Activated CD4-positive, CD25-positive, alpha-beta regulatory T cell treated with anti-CD3 and anti-CD28 coated beads, Interleukin-2, amount 50 U/mL, for 24 hours (primary cell): ENCODE data around the gene SCD5.

ENCODE experiments used
- ATAC-seq, 2 donors: fragments of 150-1000 bp; cut with Tn5 transposase; one replicate each; pipeline ENCODE4 v1.10.0; 2021; ENCODE audit warnings: mild to moderate bottlenecking in 1 of 2, moderate library complexity in 1 of 2

Gene SCD5

DNA sequence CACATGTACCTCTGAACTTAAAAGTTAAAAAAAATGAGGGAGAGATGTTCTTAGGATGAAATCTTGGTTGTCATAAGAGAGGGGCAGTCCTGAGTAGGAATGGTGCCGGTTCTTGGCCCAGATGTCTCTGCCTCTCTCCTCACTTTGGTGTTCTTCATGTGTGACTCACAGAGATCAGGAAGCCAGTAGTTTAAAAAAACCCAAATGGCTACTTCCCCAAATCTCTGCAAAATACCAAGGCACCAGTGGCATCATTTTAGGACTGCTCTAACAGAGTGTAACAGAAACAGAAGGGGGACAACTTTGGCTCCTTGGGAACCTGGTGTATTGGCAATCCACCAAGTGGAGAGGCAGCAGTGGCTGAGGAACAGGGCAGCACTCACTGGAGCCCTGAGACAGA is 116.8 kb downstream of the SCD5 start:
- no peak for ATAC-seq

DNA sequence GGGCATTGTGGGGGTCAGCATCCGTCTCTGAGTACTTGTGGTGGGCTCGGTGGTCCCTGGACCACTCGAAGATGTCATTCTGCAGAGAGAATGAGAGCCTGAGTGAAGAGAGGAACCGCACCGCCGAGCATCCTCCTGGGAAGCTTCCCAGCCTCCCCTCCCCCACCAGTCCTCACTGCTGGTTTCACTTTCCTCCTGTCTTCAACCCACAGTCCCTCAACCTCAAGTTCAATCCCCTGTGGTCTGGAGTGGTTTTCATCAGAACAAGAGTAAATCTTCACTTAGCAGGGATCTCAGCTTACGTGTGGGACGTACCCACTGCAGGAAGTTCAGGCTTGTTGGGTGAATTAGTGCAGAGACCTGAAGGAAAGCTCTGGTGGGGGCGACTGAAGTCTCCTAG is 117.8 kb downstream of the SCD5 start:
- ATAC-seq, result no peak

DNA sequence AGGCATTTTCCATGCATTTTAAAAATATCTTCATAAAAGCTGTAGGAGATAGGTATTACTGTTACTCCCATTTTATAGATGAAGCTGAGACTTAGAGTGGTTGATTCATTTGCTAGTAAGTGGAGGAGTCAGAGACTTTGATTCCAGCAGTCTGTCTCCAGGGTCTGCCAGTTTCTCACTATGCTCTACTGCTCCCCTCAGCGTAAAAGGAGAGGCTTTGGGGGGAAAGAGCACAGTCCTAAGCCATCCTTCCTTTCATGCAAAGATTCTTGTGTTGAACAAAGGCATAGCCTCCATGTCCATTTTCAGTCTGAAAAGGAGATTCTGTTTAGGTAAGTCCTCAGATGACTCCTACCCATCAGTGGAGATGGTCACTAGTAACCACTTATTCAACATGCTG is 119.1 kb downstream of the SCD5 start:
- ATAC-seq, result no peak

DNA sequence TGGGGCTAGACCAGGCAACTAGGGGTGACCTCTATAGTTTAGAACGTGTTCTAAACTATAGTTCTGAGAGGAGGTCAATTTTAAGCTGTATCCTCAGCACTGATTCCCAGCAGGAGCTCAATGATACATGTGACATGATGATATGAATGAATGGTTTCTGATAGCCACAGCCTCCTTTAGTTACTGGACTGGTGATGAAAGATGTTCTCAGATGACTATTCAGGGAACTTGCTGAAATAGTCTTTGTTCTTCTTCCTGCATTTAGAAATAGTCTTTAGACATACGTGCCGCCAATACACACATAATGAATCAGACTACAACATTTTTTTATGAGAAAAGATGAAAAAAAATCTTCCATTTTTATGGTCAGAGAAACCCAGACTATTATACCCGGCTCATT is 120.5 kb downstream of the SCD5 start:
- ATAC-seq, result no peak

DNA sequence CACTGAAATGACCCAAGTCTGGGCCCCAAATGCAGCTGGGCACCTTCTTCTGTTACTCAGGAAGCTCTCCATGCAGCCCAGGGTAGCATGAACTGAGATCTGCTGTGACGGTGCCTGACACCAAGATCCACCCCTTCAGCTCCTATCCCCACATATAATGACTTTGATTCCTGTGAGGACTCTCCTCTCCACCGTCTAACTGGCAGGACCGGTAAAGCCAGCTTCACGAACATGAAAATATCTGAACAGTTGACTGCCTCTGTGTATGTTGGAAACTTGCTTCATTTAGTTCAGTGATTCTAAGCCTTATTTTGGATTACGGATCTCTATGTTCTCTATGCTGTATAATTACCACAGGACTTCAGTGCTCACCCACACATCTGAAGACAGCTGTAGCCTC is 121.3 kb downstream of the SCD5 start:
- ATAC-seq, result no peak

DNA sequence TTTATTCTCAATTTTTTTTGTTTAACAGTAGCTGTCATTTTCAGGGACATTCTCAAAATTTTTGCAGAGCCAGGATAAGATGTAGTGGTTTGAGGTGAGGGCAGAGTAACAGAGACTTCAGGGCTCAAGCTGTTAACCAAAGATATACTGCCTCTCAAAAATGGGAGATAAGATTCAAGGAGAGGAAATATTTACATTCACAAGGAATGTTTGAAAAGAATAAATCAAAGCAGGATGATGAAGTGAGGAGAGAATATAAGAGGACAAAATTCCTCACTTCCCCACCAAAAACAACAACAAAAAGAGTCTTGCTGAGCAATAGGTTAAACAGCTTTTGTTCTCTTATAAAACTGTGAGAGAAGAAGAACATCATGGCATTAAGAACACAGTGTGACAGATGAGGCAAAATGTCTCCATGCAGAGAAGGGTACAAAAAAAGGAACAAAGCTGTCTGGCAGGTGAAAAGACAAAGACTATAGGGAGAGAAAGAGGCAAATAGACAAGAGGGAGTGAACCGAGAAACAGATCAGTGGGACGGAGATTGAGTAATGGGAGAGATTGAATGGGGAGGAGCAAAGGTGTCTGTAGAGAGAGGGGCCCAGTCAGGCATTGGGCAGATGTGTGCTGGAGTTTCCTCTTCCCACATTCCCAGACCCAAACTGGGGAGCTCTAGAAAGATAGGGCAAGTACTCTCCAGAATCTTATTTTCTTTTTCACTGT is 130.7 kb downstream of the SCD5 start:
- ATAC-seq, result no peak

DNA sequence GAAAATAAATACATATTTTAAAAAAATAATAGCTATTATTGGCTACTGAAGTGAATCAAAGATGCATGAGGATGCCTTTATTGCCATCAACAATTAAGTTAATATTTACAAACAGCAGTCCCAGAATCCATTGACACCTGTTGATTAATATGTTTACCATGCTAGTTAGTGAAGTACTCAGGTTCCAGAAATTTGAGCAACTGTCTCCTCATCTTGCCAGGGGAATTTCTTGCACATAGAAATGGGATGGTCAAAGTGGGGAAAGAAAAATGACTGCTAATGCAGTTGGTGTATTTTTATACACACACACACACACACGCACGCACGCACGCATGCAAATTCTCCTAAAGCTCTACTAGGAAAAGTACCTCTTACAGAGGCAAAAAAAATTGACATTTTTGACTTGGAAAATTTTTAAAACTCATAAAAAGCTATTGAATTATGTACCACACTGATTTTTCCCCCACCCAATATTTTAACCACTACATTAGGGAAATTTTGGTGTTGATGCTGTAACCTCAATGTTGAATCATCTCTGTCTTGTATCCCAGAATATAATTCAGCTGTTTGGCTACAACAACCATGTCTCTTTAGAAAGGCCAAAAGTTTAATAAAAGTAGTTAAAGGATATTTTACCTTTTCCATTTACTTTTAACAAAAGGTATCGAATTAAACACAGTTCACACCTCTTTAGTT is 131.5 kb downstream of the SCD5 start:
- ATAC-seq, result no peak

DNA sequence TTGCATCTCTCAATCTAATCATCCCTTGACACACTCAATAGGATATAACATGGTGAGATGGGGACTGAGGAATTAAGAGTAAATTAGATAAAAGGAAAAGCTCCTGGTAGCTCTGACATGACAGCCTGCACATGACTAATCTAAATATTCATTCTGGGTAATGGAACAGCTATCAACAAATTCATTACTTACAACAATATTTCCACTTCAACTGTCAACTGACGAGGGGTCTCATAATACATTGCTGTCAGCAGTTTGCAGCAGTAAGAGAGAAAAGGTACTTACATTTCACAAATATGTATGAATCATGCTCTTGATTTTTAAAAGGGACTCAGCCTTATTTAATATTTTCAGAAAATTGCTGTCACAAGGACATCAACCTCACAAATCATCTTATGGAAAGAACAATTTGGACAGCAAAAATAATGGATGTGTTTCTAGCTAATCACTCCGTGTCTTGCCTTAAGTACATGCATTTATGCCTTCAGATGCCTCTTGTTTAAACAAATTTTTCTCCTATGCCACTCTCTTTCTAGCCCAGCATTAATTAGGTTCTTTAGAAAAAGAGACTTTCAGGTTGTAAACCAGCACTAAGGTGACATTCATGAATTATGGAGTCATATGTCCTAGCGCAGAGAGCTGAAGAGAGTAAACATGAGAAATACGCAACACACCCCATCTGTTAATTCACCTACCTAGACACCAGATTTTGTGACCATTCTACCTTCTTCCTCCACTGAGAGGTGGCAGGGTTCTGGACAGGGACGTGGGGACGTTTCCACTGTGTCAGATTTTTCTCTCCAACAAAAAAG is 137.2 kb downstream of the SCD5 start:
- no peak for ATAC-seq

DNA sequence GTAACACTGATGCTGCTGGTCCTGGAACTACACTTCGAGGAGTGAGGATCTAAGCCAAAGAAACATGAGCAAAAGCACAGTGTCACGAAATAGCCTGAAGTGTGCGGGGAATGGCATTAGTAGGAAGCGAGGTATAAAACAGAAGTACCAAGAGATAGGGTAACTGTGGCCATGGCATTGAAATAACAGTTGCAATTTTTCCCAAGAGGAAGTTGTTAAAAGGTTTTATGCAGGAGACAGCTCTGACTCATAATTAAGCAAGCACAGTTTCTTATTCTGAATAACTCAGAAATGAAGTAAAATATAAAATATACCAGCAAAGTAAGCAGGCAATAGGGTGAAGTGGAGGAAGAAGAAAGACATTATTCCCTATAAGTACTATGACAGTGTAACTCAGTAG is 146.5 kb downstream of the SCD5 start:
- no peak for ATAC-seq

DNA sequence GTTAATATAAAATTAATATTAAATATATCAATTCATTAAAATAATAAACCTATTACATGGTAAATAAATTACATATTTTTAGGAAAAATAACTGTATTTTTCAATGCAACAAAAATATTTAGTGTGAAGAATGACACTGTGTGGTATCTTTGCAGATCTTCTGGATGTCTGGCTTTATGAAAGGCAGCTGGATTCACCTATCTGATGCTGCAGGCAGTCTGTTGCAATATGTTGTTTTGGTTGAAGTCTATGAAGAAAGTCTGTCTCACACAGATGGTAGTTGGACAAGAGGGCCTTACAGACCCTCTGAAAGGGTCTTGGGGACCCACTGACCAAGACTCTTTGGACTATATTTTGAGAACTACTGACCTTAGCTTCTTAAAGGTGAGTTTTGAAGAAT is 147.7 kb downstream of the SCD5 start:
- ATAC-seq, result no peak

DNA sequence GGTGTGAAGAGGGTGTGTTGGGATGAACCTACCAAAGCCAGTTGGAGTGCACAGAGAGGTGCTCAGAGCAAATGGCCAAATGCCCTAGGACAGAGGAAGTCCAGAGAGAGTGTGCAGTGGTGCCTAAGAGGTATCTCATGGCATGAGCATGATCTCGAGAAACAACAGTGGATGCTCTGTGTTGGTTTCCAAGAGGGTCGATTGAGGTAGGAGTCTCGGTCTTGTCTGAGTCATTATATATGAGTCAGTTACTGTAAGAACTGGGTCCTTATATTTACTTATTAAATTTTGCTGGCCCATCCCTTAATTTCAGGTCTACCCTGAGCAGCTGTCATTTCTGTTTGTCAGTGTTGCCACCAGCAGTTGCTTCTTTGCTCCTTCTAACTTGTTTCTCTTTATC is 150.2 kb downstream of the SCD5 start:
- no peak for ATAC-seq

DNA sequence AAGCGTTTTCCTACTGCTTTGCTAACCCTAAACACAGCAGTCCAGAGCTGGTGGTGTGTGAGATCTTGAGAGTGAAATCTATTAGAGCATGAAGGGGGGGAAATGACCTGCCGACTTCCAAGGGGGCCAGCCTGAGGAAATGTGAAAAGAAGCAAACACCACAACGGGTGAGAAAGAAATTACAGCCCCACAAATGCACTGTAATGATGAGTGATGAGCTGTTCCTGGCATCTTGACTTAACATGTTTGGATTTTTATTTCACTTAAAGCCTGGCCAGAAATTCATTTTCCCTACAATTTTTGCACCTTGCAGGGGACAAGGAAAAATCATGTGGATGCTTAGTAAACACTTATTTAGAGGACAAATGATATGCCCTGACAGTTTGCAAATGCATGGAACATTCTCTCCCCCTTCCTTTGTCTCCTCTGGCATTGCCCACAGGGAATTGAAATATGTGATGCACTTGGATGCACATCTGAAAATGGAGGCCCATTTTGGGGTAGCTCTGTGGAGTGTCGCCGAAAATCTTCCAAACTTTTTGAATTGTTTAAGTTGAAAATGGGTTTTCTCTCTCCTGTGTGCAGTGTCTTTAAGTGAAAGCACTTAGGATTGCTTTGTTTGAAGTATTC is 152.5 kb downstream of the SCD5 start:
- no peak for ATAC-seq

DNA sequence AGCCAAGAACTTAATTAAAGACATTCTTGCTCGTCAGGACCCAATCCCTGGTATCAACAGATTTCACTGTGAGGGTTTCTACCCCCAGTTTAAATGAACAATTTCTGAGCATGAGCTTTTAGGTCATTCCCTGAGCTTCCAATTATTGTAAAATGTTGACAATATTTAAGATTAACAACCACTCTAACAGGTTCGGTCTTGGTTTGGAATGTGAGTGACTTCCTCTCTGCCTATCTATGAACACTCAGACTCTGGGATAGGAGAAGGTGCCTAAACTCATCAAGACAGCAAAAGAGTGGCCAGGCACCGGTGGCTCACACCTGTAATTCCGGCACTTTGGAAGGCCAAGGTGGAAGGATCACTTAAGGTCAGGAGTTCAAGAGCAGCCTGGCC is 153.9 kb downstream of the SCD5 start:
- no peak for ATAC-seq

DNA sequence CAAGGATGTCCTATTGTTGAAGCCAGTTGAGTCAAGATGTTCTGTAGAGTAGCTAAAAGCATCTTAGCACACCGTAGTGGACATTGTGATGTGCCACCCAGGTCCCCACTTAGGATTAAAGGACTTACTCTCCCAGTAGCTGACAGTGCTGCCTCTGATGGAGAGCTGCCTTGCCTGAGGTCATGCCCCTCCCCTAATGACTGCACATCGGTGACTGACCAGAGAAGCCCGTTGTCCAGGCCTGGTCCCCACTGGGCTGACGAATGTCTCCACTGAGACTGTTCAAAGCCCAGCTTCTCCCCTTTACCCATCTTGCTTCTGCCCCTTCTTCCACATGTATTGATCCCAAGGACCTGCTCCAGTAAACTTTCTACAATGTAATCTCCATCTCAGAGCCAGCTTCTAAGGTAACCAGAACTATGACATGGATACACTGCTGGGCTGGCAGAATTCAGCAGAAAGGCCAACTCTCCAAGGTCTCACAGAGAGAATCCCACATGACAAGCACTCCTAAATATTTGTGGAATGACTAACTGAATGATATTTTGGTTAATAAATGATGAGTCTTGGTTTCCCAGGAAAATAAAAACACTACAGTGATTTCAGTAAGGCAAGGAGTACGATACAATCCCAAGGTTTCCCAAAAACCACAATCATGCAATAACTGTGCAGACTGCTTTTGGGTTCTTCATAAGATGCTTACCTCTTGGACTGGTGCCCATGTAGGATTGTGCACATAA is 154.4 kb downstream of the SCD5 start:
- ATAC-seq, result no peak

DNA sequence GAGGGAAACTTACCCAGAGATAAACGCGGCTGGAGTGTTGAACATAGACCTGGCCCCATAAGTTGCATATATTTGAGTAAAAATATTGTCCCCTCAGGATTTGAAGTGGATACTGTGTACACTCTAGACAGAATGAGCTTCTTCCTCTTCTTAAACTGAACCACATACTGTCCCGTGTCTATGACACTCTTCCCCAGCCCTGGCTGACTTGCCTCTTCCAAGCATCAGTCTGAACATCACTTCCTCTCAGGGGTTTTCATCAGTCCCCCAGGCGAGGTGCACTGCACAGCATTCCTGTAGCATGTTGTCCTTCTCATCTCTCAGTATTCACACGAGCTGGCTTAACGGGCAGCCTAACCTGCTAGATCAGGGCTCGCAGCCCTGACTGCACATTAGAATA is 156.3 kb downstream of the SCD5 start:
- ATAC-seq, result no peak

DNA sequence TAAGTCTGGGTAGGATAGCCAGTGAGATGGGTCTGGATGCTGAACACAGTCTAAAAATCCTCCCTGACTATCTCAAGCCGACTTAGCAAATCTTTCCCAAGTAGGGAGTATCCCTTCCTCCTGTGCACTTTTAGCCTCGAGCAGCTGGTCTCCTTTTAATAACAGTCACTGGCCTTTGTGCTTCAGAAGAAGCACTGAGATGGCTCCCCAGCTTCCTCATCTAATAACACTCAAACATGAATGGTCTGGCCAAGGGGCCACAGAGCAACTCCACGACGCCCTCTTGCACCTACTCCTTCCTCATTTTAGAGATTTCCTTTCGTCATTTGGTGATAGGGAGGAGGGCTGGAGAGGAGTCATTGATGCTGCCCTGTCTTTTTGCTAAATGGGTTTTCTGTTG is 158.1 kb downstream of the SCD5 start:
- no peak for ATAC-seq

DNA sequence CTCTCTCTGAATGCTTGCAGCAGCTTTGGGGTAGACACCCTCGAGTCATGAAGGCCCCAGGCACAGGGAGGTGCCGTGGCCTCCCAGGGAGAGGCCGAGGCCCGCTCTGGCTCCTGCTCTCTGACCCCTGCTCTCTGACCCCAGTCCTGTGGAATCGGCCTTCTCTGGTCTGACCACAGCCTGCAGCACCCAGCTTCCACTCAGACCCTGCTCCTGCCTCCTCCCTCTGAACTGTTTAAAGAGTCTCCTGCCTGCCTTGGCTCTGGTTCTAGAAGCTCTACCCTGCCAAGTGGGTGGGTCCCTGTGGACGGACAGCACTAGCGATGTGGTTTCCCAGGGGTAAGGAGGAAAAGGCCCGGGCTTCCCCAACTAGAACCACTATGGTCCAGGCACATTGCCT is 158.6 kb downstream of the SCD5 start:
- ATAC-seq, result no peak

DNA sequence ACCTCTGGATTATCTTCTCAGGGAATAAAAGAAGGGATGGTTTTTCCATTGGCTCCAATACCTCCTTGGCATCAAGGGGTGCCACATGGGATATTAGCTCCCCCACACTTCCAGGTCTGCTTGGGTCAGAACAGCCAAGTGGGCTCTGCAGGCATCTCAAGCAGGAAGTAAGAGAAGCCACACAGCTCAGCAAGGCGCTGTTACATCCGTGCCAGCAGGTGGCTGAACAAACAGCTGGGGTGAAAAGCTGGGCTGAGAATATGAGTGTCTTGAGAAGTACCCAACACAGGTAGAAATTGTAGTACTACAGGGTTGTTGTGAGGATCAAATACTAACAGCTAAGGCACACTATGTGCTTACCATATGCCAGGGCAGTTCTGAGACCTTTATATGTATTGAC is 160.1 kb downstream of the SCD5 start:
- no peak for ATAC-seq

DNA sequence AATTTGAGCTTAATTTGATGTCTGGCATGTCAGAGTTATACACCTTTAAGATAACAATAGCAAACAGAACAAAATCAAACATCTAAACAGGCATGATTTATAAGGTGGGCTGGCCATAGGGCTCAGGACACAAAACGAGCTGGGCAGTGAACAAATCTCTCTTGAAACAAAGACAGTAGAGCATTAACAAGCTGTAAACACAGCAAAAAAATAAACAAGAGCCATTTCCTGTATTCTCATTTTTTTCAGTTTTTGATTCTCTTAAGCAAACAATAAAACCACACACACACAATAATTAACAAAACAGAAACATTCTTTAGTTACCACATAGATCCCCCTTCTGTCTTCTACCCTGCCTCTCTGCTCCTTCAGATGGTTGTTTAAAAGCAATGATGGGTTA is 168.5 kb downstream of the SCD5 start:
- no peak for ATAC-seq

DNA sequence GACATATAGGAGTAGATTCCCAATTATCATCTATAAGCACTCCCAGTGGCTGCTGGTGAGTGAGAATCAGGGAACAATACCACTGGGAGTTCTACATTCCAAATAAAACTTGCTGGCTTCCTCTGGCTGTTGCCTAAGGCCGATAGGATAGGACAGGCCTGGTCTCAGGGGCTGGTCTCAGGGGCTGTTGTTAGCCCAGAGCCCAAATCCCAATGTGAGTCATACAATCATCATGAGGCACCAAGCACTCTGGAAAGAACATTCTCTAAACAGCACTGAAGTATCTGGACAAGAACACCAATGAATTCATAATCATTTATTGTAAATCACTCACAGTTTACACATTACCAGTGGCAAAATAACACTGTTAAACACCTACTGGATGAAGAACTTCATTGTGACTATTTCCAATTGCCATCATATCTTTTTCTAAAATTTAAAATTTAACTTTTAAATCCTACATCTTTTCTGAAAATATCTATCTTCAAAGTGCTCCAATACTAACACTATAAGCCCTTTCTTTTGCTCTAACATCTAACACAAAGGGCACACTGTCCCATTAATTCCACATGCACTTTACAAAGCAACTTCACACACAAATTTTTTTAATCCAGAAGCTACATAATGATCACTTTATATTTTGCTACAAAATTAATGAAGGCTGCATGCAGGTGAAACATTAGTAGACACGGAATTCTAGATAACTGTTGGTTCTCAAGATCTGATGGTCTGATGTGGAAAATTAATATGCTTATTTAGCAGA is 169.2 kb downstream of the SCD5 start:
- no peak for ATAC-seq

DNA sequence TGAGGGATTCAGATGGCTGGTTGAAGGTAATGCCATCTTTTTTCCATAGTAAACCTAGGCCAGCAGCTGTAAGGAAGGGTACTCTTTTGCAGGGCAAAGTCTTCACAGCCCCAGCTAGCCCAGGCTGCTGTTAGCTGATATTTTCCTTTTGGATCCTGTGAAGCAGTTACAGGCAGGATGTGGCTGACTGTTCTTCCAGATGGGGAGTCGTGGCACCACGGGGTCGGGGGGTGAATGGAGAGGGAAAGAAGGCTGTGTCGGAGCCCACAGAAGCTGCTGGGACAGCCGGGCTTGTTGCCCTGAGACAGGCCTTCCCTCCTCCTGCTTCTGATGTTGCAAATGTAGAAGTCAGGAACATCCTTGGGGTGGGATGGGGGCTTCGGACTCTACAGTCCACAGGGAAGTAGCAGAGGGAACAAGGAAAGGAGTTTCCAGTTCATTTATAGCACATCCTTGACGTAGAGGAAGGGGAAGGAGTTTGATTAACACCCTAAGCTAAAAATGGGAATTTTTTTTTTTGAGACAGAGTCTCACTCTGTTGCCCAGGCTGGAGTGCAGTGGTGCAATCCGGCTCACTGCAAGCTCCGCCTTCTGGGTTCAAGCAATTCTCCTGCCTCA is 172.2 kb downstream of the SCD5 start:
- ATAC-seq, result no peak

DNA sequence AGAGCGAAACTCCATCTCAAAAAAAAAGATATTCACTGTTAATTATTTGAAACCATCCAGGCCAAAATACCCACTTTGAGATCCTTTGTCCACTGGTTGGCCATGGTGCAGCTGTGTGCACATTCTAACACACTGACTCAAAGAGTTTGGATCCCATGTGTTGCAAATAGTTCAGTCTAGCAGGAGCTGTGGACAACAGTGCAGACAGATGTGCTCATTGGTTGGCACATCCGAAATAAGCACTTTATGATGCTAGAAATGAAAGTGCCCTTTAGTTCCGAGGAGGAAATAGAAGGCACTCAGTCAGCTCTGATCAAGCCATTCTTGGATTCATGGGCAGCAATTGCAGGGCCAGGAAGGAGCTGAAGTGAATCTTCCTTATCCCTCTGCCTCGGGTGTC is 173.8 kb downstream of the SCD5 start:
- ATAC-seq, result no peak
